ENCODE results near the gene SARDH. TPM values are rescaled to one million over a fixed set of nuclear protein-coding genes. Genes with fewer than 3 reads are reported as not detected.
"Not testable (repeated sequence)": the region's sequence is repeated elsewhere in the genome, so short reads cannot be mapped to it uniquely, and the experiment has no call there.

Gene SARDH
- total and polyA plus RNA-seq, 8 donors, result 3.9 to 13.9 (median 9.9) TPM

DNA sequence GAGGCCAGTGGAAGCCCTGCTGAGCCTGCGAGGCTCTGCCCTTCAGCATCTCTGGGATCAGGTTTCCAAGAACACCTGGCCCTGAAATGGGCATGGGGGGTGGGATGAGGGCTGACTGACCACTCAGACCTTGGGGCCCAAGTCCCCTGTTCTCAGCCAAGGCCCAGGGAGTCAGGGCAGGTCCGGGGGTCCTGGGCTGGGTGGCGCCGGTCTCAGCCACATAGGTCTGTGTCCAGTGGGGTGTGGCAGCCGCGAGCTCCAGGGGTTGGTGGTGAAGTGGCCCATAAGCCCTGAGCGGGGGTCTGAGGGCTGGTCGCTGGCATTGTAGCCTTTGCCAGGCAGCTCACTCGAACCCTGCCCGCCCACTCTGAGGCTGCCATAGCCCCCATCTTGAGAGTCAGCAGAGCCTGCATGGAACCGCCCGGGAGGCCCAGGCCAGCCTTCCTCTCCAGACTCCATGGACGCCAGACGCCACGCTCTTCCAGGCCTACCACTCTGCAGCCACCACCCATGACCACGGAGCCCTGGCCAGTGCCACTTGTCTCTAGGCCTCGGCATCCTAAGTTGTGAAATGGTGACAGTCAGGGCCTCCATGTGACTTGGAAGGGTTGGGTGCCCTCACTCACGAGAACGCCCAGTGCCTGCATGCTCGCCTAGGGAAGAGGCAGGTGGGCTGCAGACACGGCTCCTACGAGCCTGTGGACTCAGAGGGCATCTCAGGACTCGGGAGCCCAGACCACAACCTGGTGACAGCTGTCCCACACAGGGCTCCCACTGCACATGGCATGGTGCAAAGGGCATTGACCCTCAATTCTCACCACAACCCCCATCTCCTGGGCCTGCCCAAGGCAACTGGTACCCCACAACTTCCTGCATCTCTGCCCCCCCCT lies 108.7 kb downstream of the SARDH start:
- Histone ChIP-seq H3K36me3 (no peaks in the 10 kb centered on the region), H3K27me3 (peaks cover 0 to 11% of the 10 kb centered on the region in 2 donors), H3K4me1 (no peaks in the 10 kb centered on the region), H3K4me3 (no peak overlapping the region), H3K27ac (no peak overlapping the region), H3K9me3 (peaks cover 0 to 17% of the 10 kb centered on the region in 2 donors)
- intact Hi-C loops (cut with DNase I), result no loop called here
- ATAC-seq (no peak), DNase-seq (peak in 1 of 4 donors; percentile 65)
- TF ChIP-seq, protein P1, sequence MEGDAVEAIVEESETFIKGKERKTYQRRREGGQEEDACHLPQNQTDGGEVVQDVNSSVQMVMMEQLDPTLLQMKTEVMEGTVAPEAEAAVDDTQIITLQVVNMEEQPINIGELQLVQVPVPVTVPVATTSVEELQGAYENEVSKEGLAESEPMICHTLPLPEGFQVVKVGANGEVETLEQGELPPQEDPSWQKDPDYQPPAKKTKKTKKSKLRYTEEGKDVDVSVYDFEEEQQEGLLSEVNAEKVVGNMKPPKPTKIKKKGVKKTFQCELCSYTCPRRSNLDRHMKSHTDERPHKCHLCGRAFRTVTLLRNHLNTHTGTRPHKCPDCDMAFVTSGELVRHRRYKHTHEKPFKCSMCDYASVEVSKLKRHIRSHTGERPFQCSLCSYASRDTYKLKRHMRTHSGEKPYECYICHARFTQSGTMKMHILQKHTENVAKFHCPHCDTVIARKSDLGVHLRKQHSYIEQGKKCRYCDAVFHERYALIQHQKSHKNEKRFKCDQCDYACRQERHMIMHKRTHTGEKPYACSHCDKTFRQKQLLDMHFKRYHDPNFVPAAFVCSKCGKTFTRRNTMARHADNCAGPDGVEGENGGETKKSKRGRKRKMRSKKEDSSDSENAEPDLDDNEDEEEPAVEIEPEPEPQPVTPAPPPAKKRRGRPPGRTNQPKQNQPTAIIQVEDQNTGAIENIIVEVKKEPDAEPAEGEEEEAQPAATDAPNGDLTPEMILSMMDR (IDR thresholded peaks at IDR 0.05), result no peak

DNA sequence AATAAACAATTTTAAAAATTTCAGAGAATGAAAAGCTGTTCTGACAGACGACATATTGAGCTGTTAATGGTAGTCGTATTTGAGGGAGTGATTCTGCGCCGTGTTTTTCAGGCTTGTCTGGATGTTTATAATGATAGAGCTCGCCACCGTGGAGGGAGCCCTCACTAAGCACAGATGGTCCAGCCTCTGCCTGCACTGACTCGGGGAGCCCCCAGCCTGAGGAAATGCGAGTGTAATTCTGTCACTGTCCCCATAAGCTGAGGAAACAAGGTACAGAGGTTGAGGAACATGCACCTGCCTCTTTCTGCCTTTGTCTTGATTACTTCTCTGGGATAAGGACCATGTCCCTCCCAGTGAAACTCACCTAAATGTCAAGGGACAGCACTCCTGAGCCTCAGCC lies 109.4 kb downstream of the SARDH start:
- no peak overlapping the region for H3K4me3 ChIP-seq
- H3K27me3 ChIP-seq, result peaks cover 0 to 4% of the 10 kb centered on the region in 2 donors
- no peaks in the 10 kb centered on the region for H3K4me1 ChIP-seq
- no peak for DNase-seq
- no peak for ATAC-seq
- no peaks in the 10 kb centered on the region for H3K36me3 ChIP-seq
- no peak overlapping the region for H3K27ac ChIP-seq
- TF ChIP-seq, protein P1 (IDR thresholded peaks at IDR 0.05), result no peak
- peaks cover 0 to 17% of the 10 kb centered on the region in 2 donors for H3K9me3 ChIP-seq
- intact Hi-C loops (cut with DNase I), result no loop called here

DNA sequence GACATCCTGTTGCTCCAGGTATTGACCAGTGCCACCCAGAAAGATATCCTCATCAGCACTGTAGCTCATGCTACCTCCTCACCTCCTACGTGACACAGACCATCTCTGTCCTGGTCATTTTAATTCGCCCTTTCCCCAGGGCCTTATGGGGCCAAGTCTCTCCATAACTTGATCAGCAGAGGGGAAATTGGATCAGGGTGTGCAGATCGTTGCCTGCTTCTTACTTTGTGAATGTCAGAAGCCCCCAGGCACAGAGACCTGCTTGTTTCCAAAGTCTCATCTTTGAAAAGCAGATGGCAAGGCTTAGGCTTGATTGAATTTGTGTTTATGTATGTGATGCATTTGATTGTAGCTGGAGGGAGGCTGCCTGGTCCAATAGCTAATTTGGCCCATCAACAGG lies 110.8 kb downstream of the SARDH start:
- TF ChIP-seq, protein P1 (IDR thresholded peaks at IDR 0.05), result no peak
- ATAC-seq, result no peak
- Histone ChIP-seq H3K4me3 (no peak overlapping the region), H3K27ac (no peak overlapping the region), H3K4me1 (no peaks in the 10 kb centered on the region), H3K27me3 (peaks cover 0 to 11% of the 10 kb centered on the region in 2 donors), H3K9me3 (peaks cover 0 to 17% of the 10 kb centered on the region in 2 donors), H3K36me3 (no peaks in the 10 kb centered on the region)
- intact Hi-C loops (cut with DNase I), result no loop called here
- DNase-seq, result no peak

DNA sequence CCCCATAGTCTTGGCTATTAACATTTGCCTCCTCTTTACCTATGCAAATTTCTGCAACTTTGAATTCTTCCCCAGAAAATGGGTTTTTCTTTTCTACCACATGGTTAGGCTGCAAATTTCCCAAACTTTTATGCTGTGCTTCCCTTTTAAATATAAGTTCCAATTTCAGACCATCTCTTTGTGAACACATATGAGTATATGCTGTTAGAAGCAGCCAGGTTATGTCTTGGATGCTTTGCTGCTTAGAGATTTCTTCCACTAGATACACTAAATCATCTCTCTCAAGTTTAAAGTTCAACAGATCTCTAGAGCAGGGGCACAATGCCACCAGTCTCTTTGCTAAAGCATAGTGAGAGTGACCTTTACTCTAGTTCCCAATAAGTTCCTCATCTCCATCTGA lies 112.1 kb downstream of the SARDH start:
- H3K4me3 ChIP-seq; intact Hi-C loops (cut with DNase I); H3K4me1 ChIP-seq; ATAC-seq; H3K36me3 ChIP-seq; DNase-seq; H3K27ac ChIP-seq: not testable (repeated sequence)
- Histone ChIP-seq H3K27me3 (peaks cover 0 to 19% of the 10 kb centered on the region in 2 donors), H3K9me3 (peaks cover 0 to 17% of the 10 kb centered on the region in 2 donors)

DNA sequence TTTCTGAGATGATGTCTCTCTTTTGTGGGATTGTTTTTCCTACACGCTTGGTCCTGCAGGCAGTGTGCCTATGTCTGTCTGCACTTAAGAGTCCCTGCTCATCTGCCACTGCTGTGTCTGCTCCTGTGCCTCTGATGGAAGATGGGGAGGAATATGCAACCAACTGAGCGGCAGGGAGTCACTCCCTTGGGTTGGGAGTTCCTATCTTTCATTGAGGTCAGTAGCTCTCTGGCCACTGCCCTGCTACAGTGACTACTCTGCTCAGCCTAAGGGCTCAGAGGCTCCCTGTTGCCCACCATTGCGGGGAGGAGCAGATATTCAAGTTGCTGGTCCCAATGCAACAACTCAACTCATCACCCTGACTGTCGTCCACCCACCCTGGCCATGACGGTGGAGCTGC lies 115.6 kb downstream of the SARDH start:
- Histone ChIP-seq H3K4me3 (no peak overlapping the region), H3K9me3 (peaks cover 0 to 17% of the 10 kb centered on the region in 2 donors), H3K27ac (no peak overlapping the region), H3K27me3 (peaks cover 0 to 48% of the 10 kb centered on the region in 2 donors), H3K4me1 (no peaks in the 10 kb centered on the region), H3K36me3 (no peaks in the 10 kb centered on the region)
- intact Hi-C loops (cut with DNase I), result no loop called here
- TF ChIP-seq, protein P1 (IDR thresholded peaks at IDR 0.05), result no peak
- ATAC-seq (no peak), DNase-seq (peak in 1 of 4 donors; percentile 10)
